Naive B cell (primary cell): ENCODE results near the gene RSAD1. TPM values are rescaled to one million over a fixed set of nuclear protein-coding genes. Genes with fewer than 3 reads are reported as not detected.

Experiments
- ATAC-seq, 2 donors: fragments of 150-1000 bp; cut with Tn5 transposase; 2 replicates each; pipeline ENCODE4 v1.10.0; 2021; ENCODE audit warnings: low read depth in 2 of 2, mild to moderate bottlenecking in 2 of 2, moderate library complexity in 2 of 2
- DNase-seq: peaks from one replicate; pipeline ENCODE4 v3.0.0; 2022
- H3K27ac Mint-ChIP-seq, 6 donors: one replicate each; pipeline ENCODE4 v1.8.0; 2020 to 2022; ENCODE audit warnings: mild to moderate bottlenecking in 6 of 6, mixed read lengths in 6 of 6, moderate library complexity in 5 of 6, inconsistent platforms in 2 of 6
- H3K27me3 Mint-ChIP-seq, 3 donors: one replicate each; pipeline ENCODE4 v1.8.0; 2021 to 2022; ENCODE audit warnings: mixed read lengths in 3 of 3, mild to moderate bottlenecking in 1 of 3
- H3K36me3 Mint-ChIP-seq, 2 donors: one replicate each; pipeline ENCODE4 v1.8.0; 2020 to 2022; ENCODE audit warnings: mixed read lengths in 2 of 2, inconsistent platforms in 1 of 2, mild to moderate bottlenecking in 1 of 2
- H3K4me1 Mint-ChIP-seq, 3 donors: one replicate each; pipeline ENCODE4 v1.8.0; 2020 to 2022; ENCODE audit warnings: mixed read lengths in 3 of 3, inconsistent platforms in 1 of 3, mild to moderate bottlenecking in 1 of 3, moderate library complexity in 1 of 3
- H3K4me3 Mint-ChIP-seq, 8 donors: one replicate each; pipeline ENCODE4 v1.8.0; 2020 to 2022; ENCODE audit warnings: mild to moderate bottlenecking in 8 of 8, mixed read lengths in 8 of 8, moderate library complexity in 8 of 8, inconsistent platforms in 2 of 8
- H3K9me3 Mint-ChIP-seq, 7 donors: one replicate each; pipeline ENCODE4 v1.8.0; 2020 to 2022; ENCODE audit warnings: mixed read lengths in 7 of 7, mild to moderate bottlenecking in 5 of 7, inconsistent platforms in 2 of 7, moderate library complexity in 1 of 7
- polyA plus RNA-seq, 6 donors: library from polyadenylated mRNA; unstranded; fragments of 300-500 nt; fragmentation: Illumina TruSeq; gene quantifications; one replicate each; pipeline ENCODE4 v1.2.3, GENCODE V29; 2021; ENCODE audit warnings: low read depth in 6 of 6

RSAD1 gene
- polyA plus RNA-seq, 6 donors from 2014 or later: 42.1 to 58.9 (median 51.0) TPM

GRCh38 chr17:50529849-50530248, 51.2 kb downstream of the RSAD1 start:
- no peak for ATAC-seq
- Mint-ChIP-seq H3K4me3 (no peak overlapping the region), H3K27me3 (peaks cover 40 to 66% (median 62%) of the 10 kb centered on the region in 3 donors), H3K9me3 (no peaks in the 10 kb centered on the region), H3K36me3 (peaks cover 0 to 6% of the 10 kb centered on the region in 2 donors), H3K27ac (no peak overlapping the region), H3K4me1 (peaks cover 12 to 19% (median 14%) of the 10 kb centered on the region in 3 donors)
- DNase-seq: no peak

- peaks cover 0 to 6% of the 10 kb centered on the region in 2 donors for H3K36me3 Mint-ChIP-seq
- H3K27me3 Mint-ChIP-seq: peaks cover 56 to 82% (median 78%) of the 10 kb centered on the region in 3 donors
- H3K4me1 Mint-ChIP-seq: peaks cover 12 to 19% (median 14%) of the 10 kb centered on the region in 3 donors
- ATAC-seq: no peak
- no peaks in the 10 kb centered on the region for H3K9me3 Mint-ChIP-seq
- no peak for DNase-seq
- no peak overlapping the region for H3K4me3 Mint-ChIP-seq
- H3K27ac Mint-ChIP-seq: no peak overlapping the region
These were observed 52.9 kb downstream of the RSAD1 start for GRCh38 chr17:50531428-50532025.

GRCh38 chr17:50532452-50533024, 53.9 kb downstream of the RSAD1 start, which contains the start of gene EPN3:
TSS of gene EPN3 (plus strand) at chr17:50532735. CDS start at chr17:50536557, 3,822 bp downstream.
- Mint-ChIP-seq H3K27ac (peak within 1 kb of the TSS in 1 of 6 donors; percentile 21), H3K4me1 (peaks cover 12 to 19% (median 14%) of the 10 kb centered on the region in 3 donors)
- ATAC-seq: no peak

GRCh38 chr17:50533185-50533584, 54.5 kb downstream of the RSAD1 start:
- H3K27ac Mint-ChIP-seq: peak overlapping the region in 1 of 6 donors; percentile 21
- DNase-seq: no peak
- H3K9me3 Mint-ChIP-seq: no peaks in the 10 kb centered on the region
- H3K4me3 Mint-ChIP-seq: peak overlapping the region in 1 of 8 donors; percentile 0
- H3K4me1 Mint-ChIP-seq: peaks cover 12 to 19% (median 14%) of the 10 kb centered on the region in 3 donors
- no peak for ATAC-seq
- peaks cover 0 to 6% of the 10 kb centered on the region in 2 donors for H3K36me3 Mint-ChIP-seq
- peaks cover 58 to 81% (median 80%) of the 10 kb centered on the region in 3 donors for H3K27me3 Mint-ChIP-seq

More at GRCh38 chr17:50532452-50533024, 53.9 kb downstream of the RSAD1 start, which contains the start of gene EPN3:
- H3K9me3 Mint-ChIP-seq: no peaks in the 10 kb centered on the region
- H3K4me3 Mint-ChIP-seq: peak within 1 kb of the TSS in 1 of 8 donors; percentile 0
- H3K27me3 Mint-ChIP-seq: peaks cover 58 to 82% (median 81%) of the 10 kb centered on the region in 3 donors
- peaks cover 0 to 6% of the 10 kb centered on the region in 2 donors for H3K36me3 Mint-ChIP-seq
- no peak for DNase-seq

- Mint-ChIP-seq H3K4me3 (peak overlapping the region in 3 of 8 donors; percentile 0 to 65 (median 13)), H3K27me3 (peaks cover 58 to 75% (median 75%) of the 10 kb centered on the region in 3 donors), H3K36me3 (peaks cover 0 to 6% of the 10 kb centered on the region in 2 donors), H3K4me1 (peaks cover 12 to 19% (median 14%) of the 10 kb centered on the region in 3 donors), H3K27ac (no peak overlapping the region), H3K9me3 (no peaks in the 10 kb centered on the region)
- no peak for ATAC-seq
- no peak for DNase-seq
These were observed 55.1 kb downstream of the RSAD1 start for GRCh38 chr17:50533720-50534148.

- Mint-ChIP-seq H3K27ac (no peak overlapping the region), H3K4me1 (peaks cover 12 to 19% (median 14%) of the 10 kb centered on the region in 3 donors), H3K36me3 (peaks cover 0 to 6% of the 10 kb centered on the region in 2 donors), H3K4me3 (peak overlapping the region in 2 of 8 donors; percentile 0 to 36), H3K27me3 (peaks cover 53 to 69% (median 68%) of the 10 kb centered on the region in 3 donors), H3K9me3 (no peaks in the 10 kb centered on the region)
- DNase-seq: no peak
- peak; percentile 35 to 40 for ATAC-seq
These were observed 55.7 kb downstream of the RSAD1 start for GRCh38 chr17:50534222-50534978.

- Mint-ChIP-seq H3K27me3 (peaks cover 48 to 63% (median 63%) of the 10 kb centered on the region in 3 donors), H3K27ac (no peak overlapping the region), H3K36me3 (peaks cover 0 to 6% of the 10 kb centered on the region in 2 donors), H3K9me3 (no peaks in the 10 kb centered on the region), H3K4me1 (peaks cover 12 to 19% (median 14%) of the 10 kb centered on the region in 3 donors), H3K4me3 (peak overlapping the region in 1 of 8 donors; percentile 36)
- no peak for DNase-seq
- no peak for ATAC-seq
These were observed 56.3 kb downstream of the RSAD1 start for GRCh38 chr17:50534979-50535326.

- Mint-ChIP-seq H3K27ac (no peak overlapping the region), H3K27me3 (peaks cover 46 to 61% (median 60%) of the 10 kb centered on the region in 3 donors), H3K4me1 (peaks cover 12 to 19% (median 14%) of the 10 kb centered on the region in 3 donors), H3K36me3 (peaks cover 0 to 6% of the 10 kb centered on the region in 2 donors), H3K9me3 (no peaks in the 10 kb centered on the region), H3K4me3 (no peak overlapping the region)
- ATAC-seq (no peak), DNase-seq (no peak)
These were observed 56.7 kb downstream of the RSAD1 start for GRCh38 chr17:50535407-50535806.

Other genes starting within 250 kb of the RSAD1 start
- not detected for gene TMEM92, start 204.4 kb upstream of the RSAD1 start, polyA plus RNA-seq
- gene XYLT2, start 132.7 kb upstream of the RSAD1 start, polyA plus RNA-seq: 10 to 100 TPM in 2 of 6 donors, 1 to 10 TPM in 4; 5.7 to 14.0 (median 9.5) TPM
- gene MRPL27, start 105.7 kb upstream of the RSAD1 start, polyA plus RNA-seq: 10 to 100 TPM; 46.6 to 62.9 (median 50.4) TPM
- gene EME1, start 105.6 kb upstream of the RSAD1 start, polyA plus RNA-seq: under 1 TPM in 4 of 6 donors, not detected in 2; 0.36 to 0.87 (median 0.59) TPM
- 10 to 100 TPM; 15.4 to 29.2 (median 20.0) TPM for gene LRRC59, start 81.3 kb upstream of the RSAD1 start, polyA plus RNA-seq
- gene ACSF2, start 52.6 kb upstream of the RSAD1 start, polyA plus RNA-seq: 1 to 10 TPM; 3.3 to 9.1 (median 5.2) TPM
- gene CHAD, start 10.0 kb upstream of the RSAD1 start, polyA plus RNA-seq: under 1 TPM in 3 of 6 donors, not detected in 3; 0.14 to 0.24 (median 0.16) TPM
- gene MYCBPAP, start 29.6 kb downstream of the RSAD1 start, polyA plus RNA-seq: under 1 TPM in 3 of 6 donors, not detected in 3; 0.14 to 0.75 (median 0.47) TPM
- not detected for gene EPN3, start 53.9 kb downstream of the RSAD1 start, polyA plus RNA-seq
- 10 to 100 TPM in 4 of 6 donors, 1 to 10 TPM in 2; 8.2 to 17.0 (median 11.9) TPM for gene SPATA20, start 68.3 kb downstream of the RSAD1 start, polyA plus RNA-seq
- gene CACNA1G, start 81.9 kb downstream of the RSAD1 start, polyA plus RNA-seq: not detected
- gene ABCC3, start 156.0 kb downstream of the RSAD1 start, polyA plus RNA-seq: under 1 TPM in 4 of 6 donors, not detected in 2; 0.44 to 0.99 (median 0.76) TPM
- 1 to 10 TPM; 3.3 to 6.4 (median 4.6) TPM for gene ANKRD40, start 229.1 kb downstream of the RSAD1 start, polyA plus RNA-seq
- 100 to 1,000 TPM in 1 of 6 donors, 10 to 100 TPM in 5; 35.9 to 106 (median 54.9) TPM for gene LUC7L3, start 240.7 kb downstream of the RSAD1 start, polyA plus RNA-seq